K562 (cell line): Measurements from ENCODE around the gene PLCB4.

Experiments
- CBFA2T3 ChIP-seq: fragments of 450-650 bp; IDR thresholded peaks from 2 replicates; pipeline ENCODE4 v1.6.1; 2017
- CEBPB ChIP-seq: fragments of 450-650 bp; IDR thresholded peaks from 2 replicates; pipeline ENCODE4 v1.6.1; 2016; ENCODE audit warnings: missing genetic modification characterization, missing compliant biosample characterization
- FOXM1 ChIP-seq, 2 experiments: fragments of 450-650 bp in 1 of 2; sonication (generic) in 1 of 2; formaldehyde crosslinking in 1 of 2; IDR thresholded peaks; 2 replicates each; pipeline versions ENCODE4 v1.6.1 to v1.9.0; 2017 to 2022; ENCODE audit warnings: low read depth in 2 of 2, mild to moderate bottlenecking in 2 of 2, missing genetic modification reagents in 1 of 2, moderate library complexity in 1 of 2
- HDAC2 ChIP-seq: fragments of 450-650 bp; IDR thresholded peaks from 2 replicates; pipeline ENCODE4 v1.6.1; 2016; ENCODE audit warnings: mild to moderate bottlenecking
- MED1 ChIP-seq: sonication (generic); formaldehyde crosslinking; IDR thresholded peaks from 2 replicates; pipeline ENCODE4 v1.8.1; 2023; ENCODE audit warnings: missing genetic modification reagents, borderline replicate concordance
- NUFIP1 ChIP-seq: fragments of 450-650 bp; IDR thresholded peaks from 2 replicates; pipeline ENCODE4 v1.6.1; 2018; ENCODE audit not compliant: partially characterized antibody
- RBBP5 ChIP-seq: fragments of 200-600 bp; sonication (generic); IDR thresholded peaks from 2 replicates; pipeline ENCODE4 v1.6.1; 2012; ENCODE audit warnings: borderline replicate concordance, mild to moderate bottlenecking, low read length, control low read depth, inconsistent platforms; ENCODE audit not compliant: insufficient read depth, poor library complexity, severe bottlenecking
- TF ChIP-seq, protein P1 (sequence below), 2 experiments: fragments of 450-650 bp in 1 of 2; IDR thresholded peaks; 2 replicates each; pipeline ENCODE4 v1.6.1; 2011 to 2017; ENCODE audit warnings: low read depth in 2 of 2, antibody characterized with exemption in 1 of 2, borderline replicate concordance in 1 of 2, low read length in 1 of 2, mild to moderate bottlenecking in 1 of 2, mixed read lengths in 1 of 2; ENCODE audit not compliant: control insufficient read depth in 1 of 2
- TF ChIP-seq, protein P2 (sequence below): fragments of 450-650 bp; IDR thresholded peaks from 2 replicates; pipeline ENCODE4 v1.6.1; 2016
- TF ChIP-seq, protein P3 (sequence below): fragments of 250-450 bp; sonication (Bioruptor Pico); IDR thresholded peaks from 2 replicates; pipeline ENCODE4 v1.5.0; 2021

DNA sequence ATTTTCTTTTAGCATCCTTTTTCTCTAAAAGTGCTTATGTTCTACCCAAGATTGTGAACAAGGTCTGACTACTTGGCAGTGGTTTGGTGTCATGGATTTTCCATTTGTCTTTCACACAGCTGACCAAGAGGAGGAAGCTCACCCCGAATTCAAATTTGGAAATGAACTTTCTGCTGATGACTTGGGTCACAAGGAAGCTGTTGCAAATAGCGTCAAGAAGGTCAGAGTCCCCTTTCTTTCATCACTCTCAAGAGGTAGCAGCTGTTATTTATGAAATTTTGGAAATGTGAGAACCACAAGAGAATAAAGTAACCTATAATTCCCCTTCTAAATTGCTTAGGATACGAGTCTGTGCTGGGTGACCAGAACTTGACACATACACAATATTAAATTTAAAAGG is 332.5 kb downstream of the PLCB4 start:
- TF ChIP-seq MED1 (no peak), FOXM1 (IDR thresholded peaks at IDR 0.05; ENCODE audit: low read depth) (no peak), FOXM1 (CRISPR knock-in tag; IDR thresholded peaks at IDR 0.05; ENCODE audit: low read depth) (no peak), CEBPB (tag) (no peak), HDAC2 (no peak), NUFIP1 (no peak), RBBP5 (no peak), CBFA2T3 (no peak)
- TF ChIP-seq, protein P1, sequence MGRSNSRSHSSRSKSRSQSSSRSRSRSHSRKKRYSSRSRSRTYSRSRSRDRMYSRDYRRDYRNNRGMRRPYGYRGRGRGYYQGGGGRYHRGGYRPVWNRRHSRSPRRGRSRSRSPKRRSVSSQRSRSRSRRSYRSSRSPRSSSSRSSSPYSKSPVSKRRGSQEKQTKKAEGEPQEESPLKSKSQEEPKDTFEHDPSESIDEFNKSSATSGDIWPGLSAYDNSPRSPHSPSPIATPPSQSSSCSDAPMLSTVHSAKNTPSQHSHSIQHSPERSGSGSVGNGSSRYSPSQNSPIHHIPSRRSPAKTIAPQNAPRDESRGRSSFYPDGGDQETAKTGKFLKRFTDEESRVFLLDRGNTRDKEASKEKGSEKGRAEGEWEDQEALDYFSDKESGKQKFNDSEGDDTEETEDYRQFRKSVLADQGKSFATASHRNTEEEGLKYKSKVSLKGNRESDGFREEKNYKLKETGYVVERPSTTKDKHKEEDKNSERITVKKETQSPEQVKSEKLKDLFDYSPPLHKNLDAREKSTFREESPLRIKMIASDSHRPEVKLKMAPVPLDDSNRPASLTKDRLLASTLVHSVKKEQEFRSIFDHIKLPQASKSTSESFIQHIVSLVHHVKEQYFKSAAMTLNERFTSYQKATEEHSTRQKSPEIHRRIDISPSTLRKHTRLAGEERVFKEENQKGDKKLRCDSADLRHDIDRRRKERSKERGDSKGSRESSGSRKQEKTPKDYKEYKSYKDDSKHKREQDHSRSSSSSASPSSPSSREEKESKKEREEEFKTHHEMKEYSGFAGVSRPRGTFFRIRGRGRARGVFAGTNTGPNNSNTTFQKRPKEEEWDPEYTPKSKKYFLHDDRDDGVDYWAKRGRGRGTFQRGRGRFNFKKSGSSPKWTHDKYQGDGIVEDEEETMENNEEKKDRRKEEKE (IDR thresholded peaks at IDR 0.05; ENCODE audit: borderline replicate concordance in 1 of 2, control insufficient read depth in 1 of 2, low read depth in 2 of 2, low read length in 1 of 2) = no peak
- TF ChIP-seq, protein P2, sequence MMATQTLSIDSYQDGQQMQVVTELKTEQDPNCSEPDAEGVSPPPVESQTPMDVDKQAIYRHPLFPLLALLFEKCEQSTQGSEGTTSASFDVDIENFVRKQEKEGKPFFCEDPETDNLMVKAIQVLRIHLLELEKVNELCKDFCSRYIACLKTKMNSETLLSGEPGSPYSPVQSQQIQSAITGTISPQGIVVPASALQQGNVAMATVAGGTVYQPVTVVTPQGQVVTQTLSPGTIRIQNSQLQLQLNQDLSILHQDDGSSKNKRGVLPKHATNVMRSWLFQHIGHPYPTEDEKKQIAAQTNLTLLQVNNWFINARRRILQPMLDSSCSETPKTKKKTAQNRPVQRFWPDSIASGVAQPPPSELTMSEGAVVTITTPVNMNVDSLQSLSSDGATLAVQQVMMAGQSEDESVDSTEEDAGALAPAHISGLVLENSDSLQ = no peak
- TF ChIP-seq, protein P3, sequence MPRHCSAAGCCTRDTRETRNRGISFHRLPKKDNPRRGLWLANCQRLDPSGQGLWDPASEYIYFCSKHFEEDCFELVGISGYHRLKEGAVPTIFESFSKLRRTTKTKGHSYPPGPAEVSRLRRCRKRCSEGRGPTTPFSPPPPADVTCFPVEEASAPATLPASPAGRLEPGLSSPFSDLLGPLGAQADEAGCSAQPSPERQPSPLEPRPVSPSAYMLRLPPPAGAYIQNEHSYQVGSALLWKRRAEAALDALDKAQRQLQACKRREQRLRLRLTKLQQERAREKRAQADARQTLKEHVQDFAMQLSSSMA = no peak
